ENCODE results near the gene SLC6A8.
"Not testable (repeated sequence)": the region's sequence is repeated elsewhere in the genome, so short reads cannot be mapped to it uniquely, and the experiment has no call there.

The SLC6A8 gene

GRCh38 chrX:153733651-153734240 lies 46.0 kb downstream of the SLC6A8 start:
- DNase-seq: no peak

- DNase-seq: no peak
These were observed 47.1 kb downstream of the SLC6A8 start for GRCh38 chrX:153734871-153735270.

GRCh38 chrX:153735274-153735673 lies 47.5 kb downstream of the SLC6A8 start:
- DNase-seq: no peak

- no peak for DNase-seq
These were observed 48.5 kb downstream of the SLC6A8 start for GRCh38 chrX:153736071-153736820.

GRCh38 chrX:153736871-153737441 lies 49.2 kb downstream of the SLC6A8 start:
- DNase-seq: no peak

- no peak for DNase-seq
These were observed 50.4 kb downstream of the SLC6A8 start for GRCh38 chrX:153738056-153738605.

GRCh38 chrX:153739754-153740486 lies 52.2 kb downstream of the SLC6A8 start:
- DNase-seq: no peak

GRCh38 chrX:153740631-153741222 lies 53.0 kb downstream of the SLC6A8 start:
- no peak for DNase-seq

- DNase-seq: no peak
These were observed 53.7 kb downstream of the SLC6A8 start for GRCh38 chrX:153741446-153741845.

- not testable (repeated sequence) for DNase-seq
These were observed 54.4 kb downstream of the SLC6A8 start for GRCh38 chrX:153742111-153742510.

GRCh38 chrX:153742796-153743467 lies 55.2 kb downstream of the SLC6A8 start:
- not testable (repeated sequence) for DNase-seq

- not testable (repeated sequence) for DNase-seq
These were observed 55.9 kb downstream of the SLC6A8 start for GRCh38 chrX:153743468-153744209.

- DNase-seq: no peak
These were observed 56.7 kb downstream of the SLC6A8 start for GRCh38 chrX:153744210-153745066.

- not testable (repeated sequence) for DNase-seq
These were observed 57.3 kb downstream of the SLC6A8 start for GRCh38 chrX:153745067-153745433.

All from stimulated activated CD4-positive, alpha-beta T cell treated with anti-CD3 and anti-CD28 coated beads, Interleukin-1b, Interleukin-23, amount 100 ng/mL, for 48 hours (primary cell).